Measurements from ENCODE around the gene THAP4. TPM values are rescaled to one million over a fixed set of nuclear protein-coding genes. Genes with fewer than 3 reads are reported as not detected.

The THAP4 gene
- 42.4 and 73.8 TPM in 2 replicates for total RNA-seq

DNA sequence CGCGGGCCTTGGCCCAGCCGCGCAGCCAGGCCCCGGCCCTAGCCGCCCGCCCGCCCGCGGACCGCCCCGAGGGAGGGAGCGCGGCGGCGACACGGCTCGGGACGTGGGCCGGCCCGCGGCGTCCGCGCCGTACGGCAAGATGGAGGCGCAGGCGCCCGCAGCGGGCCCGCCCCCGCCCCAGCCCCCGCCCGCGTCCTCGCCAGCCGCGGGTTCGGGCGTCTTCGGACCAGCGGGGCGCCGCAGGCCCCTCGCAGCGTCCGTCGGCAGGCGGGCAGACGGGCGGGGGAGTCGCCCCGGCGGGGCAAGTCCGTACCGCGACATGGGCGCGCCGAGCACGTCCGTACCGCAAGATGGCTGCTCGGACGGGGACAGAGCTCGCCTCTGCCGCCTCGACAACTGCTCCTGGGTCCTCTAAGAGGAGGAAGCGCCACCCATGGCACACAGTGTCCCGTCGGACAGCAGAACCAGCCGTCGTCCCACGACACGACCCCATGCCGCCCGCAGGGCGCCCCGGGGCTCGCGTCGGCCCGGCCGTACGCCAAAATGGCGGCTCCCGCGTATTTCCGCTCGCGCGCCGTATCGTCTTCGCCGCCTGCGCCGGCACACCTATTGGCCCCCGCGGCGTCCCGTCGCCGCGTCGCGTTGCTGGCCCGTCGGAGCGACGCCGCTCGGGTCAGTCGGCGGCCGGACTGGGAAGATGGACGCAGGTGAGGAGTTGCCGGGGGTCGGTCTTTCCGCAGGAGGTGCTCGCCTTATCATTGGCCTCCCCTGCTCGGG lies at the start of gene THAP4, which contains the start of gene ATG4B:
Gene THAP4 (minus strand): TSS at position 141 of the 777 bp plus-strand sequence. CDS start 141 bp downstream, outside the sequence.
Gene ATG4B (plus strand): TSS at position 676 of the 777 bp plus-strand sequence. CDS start 22 bp downstream, at position 698.
- TF ChIP-seq CTCF (conservative IDR thresholded peaks at IDR 0.05; ENCODE audit: low read depth, low read length) = no peak
- H3K4me3 ChIP-seq (ENCODE audit: low read depth, low read length) = peak within 1 kb of the TSS; percentile 94
- no peak for DNase-seq (ENCODE audit: low read depth)

- no peak for DNase-seq (ENCODE audit: low read depth)
- H3K4me3 ChIP-seq (ENCODE audit: low read depth, low read length) = peak overlapping the region; percentile 94
- no peak for TF ChIP-seq CTCF (conservative IDR thresholded peaks at IDR 0.05; ENCODE audit: low read depth, low read length)
These were observed 49.3 kb upstream of the THAP4 start for GRCh38 chr2:241686324-241686649.

- peak; percentile 81 for DNase-seq (ENCODE audit: low read depth)
- no peak overlapping the region for H3K4me3 ChIP-seq (ENCODE audit: low read depth, low read length)
- TF ChIP-seq CTCF (conservative IDR thresholded peaks at IDR 0.05; ENCODE audit: low read depth, low read length) = no peak
These were observed 44.1 kb upstream of the THAP4 start for GRCh38 chr2:241680827-241681599.

GRCh38 chr2:241680044-241680443 lies 43.1 kb upstream of the THAP4 start:
- TF ChIP-seq CTCF (conservative IDR thresholded peaks at IDR 0.05; ENCODE audit: low read depth, low read length) = no peak
- no peak for DNase-seq (ENCODE audit: low read depth)
- no peak overlapping the region for H3K4me3 ChIP-seq (ENCODE audit: low read depth, low read length)

- no peak for TF ChIP-seq CTCF (conservative IDR thresholded peaks at IDR 0.05; ENCODE audit: low read depth, low read length)
- DNase-seq (ENCODE audit: low read depth) = no peak
- no peak overlapping the region for H3K4me3 ChIP-seq (ENCODE audit: low read depth, low read length)
These were observed 42.0 kb upstream of the THAP4 start for GRCh38 chr2:241678784-241679540.

DNA sequence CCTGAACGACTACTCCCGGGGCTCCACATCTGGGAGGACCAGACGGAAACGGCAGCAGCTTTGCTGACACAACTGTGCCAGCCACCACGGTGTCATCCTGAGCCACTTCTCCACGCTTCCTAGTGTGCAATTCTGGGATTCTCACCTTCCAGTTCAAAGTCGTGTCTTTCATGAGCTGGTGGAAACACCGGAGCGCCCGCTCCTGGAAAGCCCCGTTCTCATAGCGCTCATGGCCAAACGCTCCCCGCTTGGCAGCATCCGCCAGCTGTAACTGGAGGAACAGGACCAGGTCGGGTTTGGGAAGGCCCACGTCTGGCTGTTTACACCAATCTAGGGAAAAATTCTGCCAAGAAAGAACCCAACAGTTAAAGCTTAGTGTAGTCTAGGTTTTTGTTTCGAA lies 41.3 kb upstream of the THAP4 start:
- no peak for DNase-seq (ENCODE audit: low read depth)
- TF ChIP-seq CTCF (conservative IDR thresholded peaks at IDR 0.05; ENCODE audit: low read depth, low read length) = no peak
- no peak overlapping the region for H3K4me3 ChIP-seq (ENCODE audit: low read depth, low read length)
